HL-60 (cell line): Measurements from ENCODE around the gene LDB3.

Experiments
- DNase-seq, 2 experiments: peaks; one replicate each; pipeline ENCODE4 v3.0.0-alpha.2; 2010 to 2020; ENCODE audit warnings: low read depth in 1 of 2, low spot score in 1 of 2
- H3K27ac ChIP-seq: fragments of 250-450 bp; sonication (Bioruptor Pico); replicated peaks from 2 replicates; pipeline ENCODE4 v1.5.1; 2020; ENCODE audit warnings: mild to moderate bottlenecking, moderate library complexity
- H3K27me3 ChIP-seq: fragments of 250-450 bp; sonication (Bioruptor Pico); 2 replicates; pipeline ENCODE4 v1.5.1; 2021; ENCODE audit warnings: mild to moderate bottlenecking, moderate library complexity; ENCODE audit not compliant: insufficient read depth, poor library complexity, severe bottlenecking
- H3K4me3 ChIP-seq: replicated peaks from 2 replicates; pipeline ENCODE4 v1.5.1; 2011; ENCODE audit warnings: mild to moderate bottlenecking, control low read depth, low read length; ENCODE audit not compliant: insufficient read depth
- GABPA ChIP-seq: IDR thresholded peaks from 2 replicates; pipeline ENCODE4 v1.6.1; 2012; ENCODE audit warnings: low read depth
- POLR2AphosphoS5 ChIP-seq: IDR thresholded peaks from 2 replicates; pipeline ENCODE4 v1.6.1; 2012; ENCODE audit warnings: low read depth
- REST ChIP-seq: IDR thresholded peaks from 2 replicates; pipeline ENCODE4 v1.6.1; 2012; ENCODE audit warnings: low read depth; ENCODE audit not compliant: insufficient replicate concordance
- SPI1 ChIP-seq: IDR thresholded peaks from 2 replicates; pipeline ENCODE4 v1.6.1; 2012; ENCODE audit warnings: low read depth, mild to moderate bottlenecking, borderline replicate concordance
- TF ChIP-seq, protein P1 (sequence below): IDR thresholded peaks from one replicate; pipeline ENCODE4 v1.5.1; 2011; ENCODE audit warnings: low read length, control low read depth, inconsistent platforms; ENCODE audit not compliant: insufficient read depth

The LDB3 gene

GRCh38 chr10:86632009-86632800 is 36.1 kb upstream of the LDB3 start:
- no peak overlapping the region for H3K4me3 ChIP-seq
- peaks cover 3% of the 10 kb centered on the region for H3K27me3 ChIP-seq
- TF ChIP-seq GABPA (no peak), REST (no peak), SPI1 (no peak), POLR2AphosphoS5 (no peak)
- TF ChIP-seq, protein P1, sequence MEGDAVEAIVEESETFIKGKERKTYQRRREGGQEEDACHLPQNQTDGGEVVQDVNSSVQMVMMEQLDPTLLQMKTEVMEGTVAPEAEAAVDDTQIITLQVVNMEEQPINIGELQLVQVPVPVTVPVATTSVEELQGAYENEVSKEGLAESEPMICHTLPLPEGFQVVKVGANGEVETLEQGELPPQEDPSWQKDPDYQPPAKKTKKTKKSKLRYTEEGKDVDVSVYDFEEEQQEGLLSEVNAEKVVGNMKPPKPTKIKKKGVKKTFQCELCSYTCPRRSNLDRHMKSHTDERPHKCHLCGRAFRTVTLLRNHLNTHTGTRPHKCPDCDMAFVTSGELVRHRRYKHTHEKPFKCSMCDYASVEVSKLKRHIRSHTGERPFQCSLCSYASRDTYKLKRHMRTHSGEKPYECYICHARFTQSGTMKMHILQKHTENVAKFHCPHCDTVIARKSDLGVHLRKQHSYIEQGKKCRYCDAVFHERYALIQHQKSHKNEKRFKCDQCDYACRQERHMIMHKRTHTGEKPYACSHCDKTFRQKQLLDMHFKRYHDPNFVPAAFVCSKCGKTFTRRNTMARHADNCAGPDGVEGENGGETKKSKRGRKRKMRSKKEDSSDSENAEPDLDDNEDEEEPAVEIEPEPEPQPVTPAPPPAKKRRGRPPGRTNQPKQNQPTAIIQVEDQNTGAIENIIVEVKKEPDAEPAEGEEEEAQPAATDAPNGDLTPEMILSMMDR, result no peak
- H3K27ac ChIP-seq, result no peak overlapping the region
- DNase-seq, result no peak

- no peak for DNase-seq
- TF ChIP-seq, protein P1, result no peak
- no peak for TF ChIP-seq REST
- no peak for TF ChIP-seq POLR2AphosphoS5
- TF ChIP-seq SPI1, result no peak
- TF ChIP-seq GABPA, result no peak
- Histone ChIP-seq H3K27me3 (peaks cover 3% of the 10 kb centered on the region), H3K4me3 (no peak overlapping the region), H3K27ac (no peak overlapping the region)
Measured at GRCh38 chr10:86632951-86633350, 35.4 kb upstream of the LDB3 start.

GRCh38 chr10:86635402-86635801 is 32.9 kb upstream of the LDB3 start:
- Histone ChIP-seq H3K27me3 (peaks cover 3% of the 10 kb centered on the region), H3K4me3 (no peak overlapping the region), H3K27ac (no peak overlapping the region)
- no peak for DNase-seq
- TF ChIP-seq SPI1 (no peak), GABPA (no peak), POLR2AphosphoS5 (no peak), REST (no peak)
- TF ChIP-seq, protein P1, result no peak
